ENCODE results near the gene AXIN1. TPM values are rescaled to one million over a fixed set of nuclear protein-coding genes. Genes with fewer than 3 reads are reported as not detected.

Gene AXIN1
- total RNA-seq, 1 donor from 2014 or later: 31.5 TPM

GRCh38 chr16:293043-293775, 59.3 kb downstream of the AXIN1 start:
- H3K27ac Mint-ChIP-seq (ENCODE audit: unreplicated experiment): no peak overlapping the region
- H3K27me3 Mint-ChIP-seq (ENCODE audit: unreplicated experiment): no peaks in the 10 kb centered on the region
- H3K4me3 Mint-ChIP-seq (ENCODE audit: unreplicated experiment): no peak overlapping the region
- no peak for DNase-seq (ENCODE audit: extremely low spot score, unreplicated experiment)
- no peaks in the 10 kb centered on the region for H3K9me3 Mint-ChIP-seq (ENCODE audit: unreplicated experiment)
- no peaks in the 10 kb centered on the region for H3K4me1 Mint-ChIP-seq (ENCODE audit: unreplicated experiment)
- H3K36me3 Mint-ChIP-seq (ENCODE audit: unreplicated experiment): peaks cover 12% of the 10 kb centered on the region
- TF ChIP-seq CTCF (IDR thresholded peaks at IDR 0.05): no peak

GRCh38 chr16:291539-291938, 61.0 kb downstream of the AXIN1 start:
- Mint-ChIP-seq H3K9me3 (ENCODE audit: unreplicated experiment) (no peaks in the 10 kb centered on the region), H3K36me3 (ENCODE audit: unreplicated experiment) (peaks cover 21% of the 10 kb centered on the region), H3K4me1 (ENCODE audit: unreplicated experiment) (no peaks in the 10 kb centered on the region), H3K4me3 (ENCODE audit: unreplicated experiment) (no peak overlapping the region), H3K27ac (ENCODE audit: unreplicated experiment) (no peak overlapping the region), H3K27me3 (ENCODE audit: unreplicated experiment) (no peaks in the 10 kb centered on the region)
- TF ChIP-seq CTCF (IDR thresholded peaks at IDR 0.05): no peak
- DNase-seq (ENCODE audit: extremely low spot score, unreplicated experiment): no peak

- H3K27ac Mint-ChIP-seq (ENCODE audit: unreplicated experiment): no peak overlapping the region
Measured at GRCh38 chr16:290681-291405, 61.7 kb downstream of the AXIN1 start.

GRCh38 chr16:290015-290680, 62.4 kb downstream of the AXIN1 start:
- Mint-ChIP-seq H3K9me3 (ENCODE audit: unreplicated experiment) (no peaks in the 10 kb centered on the region), H3K27me3 (ENCODE audit: unreplicated experiment) (no peaks in the 10 kb centered on the region)

More at GRCh38 chr16:290681-291405, 61.7 kb downstream of the AXIN1 start:
- H3K4me1 Mint-ChIP-seq (ENCODE audit: unreplicated experiment): no peaks in the 10 kb centered on the region
- H3K4me3 Mint-ChIP-seq (ENCODE audit: unreplicated experiment): no peak overlapping the region
- no peak for DNase-seq (ENCODE audit: extremely low spot score, unreplicated experiment)
- H3K36me3 Mint-ChIP-seq (ENCODE audit: unreplicated experiment): peaks cover 24% of the 10 kb centered on the region
- no peak for TF ChIP-seq CTCF (IDR thresholded peaks at IDR 0.05)
- no peaks in the 10 kb centered on the region for H3K9me3 Mint-ChIP-seq (ENCODE audit: unreplicated experiment)
- H3K27me3 Mint-ChIP-seq (ENCODE audit: unreplicated experiment): no peaks in the 10 kb centered on the region

More at GRCh38 chr16:290015-290680, 62.4 kb downstream of the AXIN1 start:
- TF ChIP-seq CTCF (IDR thresholded peaks at IDR 0.05): no peak
- no peak overlapping the region for H3K4me3 Mint-ChIP-seq (ENCODE audit: unreplicated experiment)
- DNase-seq (ENCODE audit: extremely low spot score, unreplicated experiment): no peak
- no peak overlapping the region for H3K27ac Mint-ChIP-seq (ENCODE audit: unreplicated experiment)
- H3K36me3 Mint-ChIP-seq (ENCODE audit: unreplicated experiment): peaks cover 24% of the 10 kb centered on the region
- H3K4me1 Mint-ChIP-seq (ENCODE audit: unreplicated experiment): no peaks in the 10 kb centered on the region
